BE2C (cell line): ENCODE measurements around the gene TRIM44.
"Not testable (repeated sequence)": the region's sequence is repeated elsewhere in the genome, so short reads cannot be mapped to it uniquely, and the experiment has no call there.

Experiments
- DNase-seq: peaks from one replicate; pipeline ENCODE4 v3.0.0-alpha.2; 2020
- H3K27me3 ChIP-seq: fragments of 250-450 bp; sonication (Bioruptor Pico); 2 replicates; pipeline ENCODE4 v1.5.1; 2020; ENCODE audit warnings: mild to moderate bottlenecking
- H3K36me3 ChIP-seq: fragments of 250-450 bp; sonication (Bioruptor Pico); 2 replicates; pipeline ENCODE4 v1.5.1; 2020; ENCODE audit warnings: mild to moderate bottlenecking
- H3K4me1 ChIP-seq: fragments of 250-450 bp; sonication (Bioruptor Pico); 2 replicates; pipeline ENCODE4 v1.5.1; 2020
- H3K4me3 ChIP-seq: 2 replicates; pipeline ENCODE4 v1.5.1; 2011; ENCODE audit warnings: low read depth, low read length
- H3K9me3 ChIP-seq: fragments of 250-450 bp; sonication (Bioruptor Pico); 2 replicates; pipeline ENCODE4 v1.5.1; 2020
- TF ChIP-seq, protein P1 (sequence below): IDR thresholded peaks from 2 replicates; pipeline ENCODE4 v1.5.1; 2012; ENCODE audit warnings: mild to moderate bottlenecking, low read depth, low read length

TRIM44 gene

DNA sequence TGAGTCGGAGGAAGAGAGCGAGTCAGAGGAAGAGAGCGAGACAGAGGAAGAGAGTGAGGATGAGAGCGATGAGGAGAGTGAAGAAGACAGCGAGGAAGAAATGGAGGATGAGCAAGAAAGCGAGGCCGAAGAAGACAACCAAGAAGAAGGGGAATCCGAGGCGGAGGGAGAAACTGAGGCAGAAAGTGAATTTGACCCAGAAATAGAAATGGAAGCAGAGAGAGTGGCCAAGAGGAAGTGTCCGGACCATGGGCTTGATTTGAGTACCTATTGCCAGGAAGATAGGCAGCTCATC is 780 bp downstream of the TRIM44 start:
- H3K36me3 ChIP-seq = no peaks in the 10 kb centered on the region
- no peak for DNase-seq
- TF ChIP-seq, protein P1, sequence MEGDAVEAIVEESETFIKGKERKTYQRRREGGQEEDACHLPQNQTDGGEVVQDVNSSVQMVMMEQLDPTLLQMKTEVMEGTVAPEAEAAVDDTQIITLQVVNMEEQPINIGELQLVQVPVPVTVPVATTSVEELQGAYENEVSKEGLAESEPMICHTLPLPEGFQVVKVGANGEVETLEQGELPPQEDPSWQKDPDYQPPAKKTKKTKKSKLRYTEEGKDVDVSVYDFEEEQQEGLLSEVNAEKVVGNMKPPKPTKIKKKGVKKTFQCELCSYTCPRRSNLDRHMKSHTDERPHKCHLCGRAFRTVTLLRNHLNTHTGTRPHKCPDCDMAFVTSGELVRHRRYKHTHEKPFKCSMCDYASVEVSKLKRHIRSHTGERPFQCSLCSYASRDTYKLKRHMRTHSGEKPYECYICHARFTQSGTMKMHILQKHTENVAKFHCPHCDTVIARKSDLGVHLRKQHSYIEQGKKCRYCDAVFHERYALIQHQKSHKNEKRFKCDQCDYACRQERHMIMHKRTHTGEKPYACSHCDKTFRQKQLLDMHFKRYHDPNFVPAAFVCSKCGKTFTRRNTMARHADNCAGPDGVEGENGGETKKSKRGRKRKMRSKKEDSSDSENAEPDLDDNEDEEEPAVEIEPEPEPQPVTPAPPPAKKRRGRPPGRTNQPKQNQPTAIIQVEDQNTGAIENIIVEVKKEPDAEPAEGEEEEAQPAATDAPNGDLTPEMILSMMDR = no peak
- no peaks in the 10 kb centered on the region for H3K9me3 ChIP-seq
- H3K27me3 ChIP-seq = no peaks in the 10 kb centered on the region
- H3K4me3 ChIP-seq = peak overlapping the region; percentile 70
- H3K4me1 ChIP-seq = no peaks in the 10 kb centered on the region

DNA sequence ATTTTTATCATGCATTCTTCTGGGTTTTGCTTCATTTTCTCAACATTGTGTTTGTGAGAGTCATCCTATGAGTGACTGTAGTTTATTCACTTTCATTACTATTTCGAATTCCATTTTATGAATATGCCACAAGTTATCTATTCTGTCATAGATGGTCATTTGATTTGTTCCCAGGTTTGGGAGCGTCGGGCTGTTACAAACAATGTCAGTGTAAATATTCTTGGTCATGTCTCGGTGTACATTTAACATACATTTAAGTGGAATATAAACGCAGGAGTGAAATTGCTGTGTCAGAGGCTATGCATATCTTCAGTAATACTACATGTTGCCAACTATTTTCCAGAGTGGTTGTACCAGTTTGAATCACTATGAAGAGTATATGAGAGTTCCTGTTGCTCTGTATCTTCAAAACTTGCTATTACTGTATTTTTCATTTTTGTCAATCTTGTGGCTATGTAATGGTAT is 2.4 kb downstream of the TRIM44 start:
- TF ChIP-seq, protein P1 = no peak
- Histone ChIP-seq H3K36me3 (no peaks in the 10 kb centered on the region), H3K27me3 (no peaks in the 10 kb centered on the region), H3K4me3 (no peak overlapping the region), H3K4me1 (no peaks in the 10 kb centered on the region), H3K9me3 (no peaks in the 10 kb centered on the region)
- no peak for DNase-seq

DNA sequence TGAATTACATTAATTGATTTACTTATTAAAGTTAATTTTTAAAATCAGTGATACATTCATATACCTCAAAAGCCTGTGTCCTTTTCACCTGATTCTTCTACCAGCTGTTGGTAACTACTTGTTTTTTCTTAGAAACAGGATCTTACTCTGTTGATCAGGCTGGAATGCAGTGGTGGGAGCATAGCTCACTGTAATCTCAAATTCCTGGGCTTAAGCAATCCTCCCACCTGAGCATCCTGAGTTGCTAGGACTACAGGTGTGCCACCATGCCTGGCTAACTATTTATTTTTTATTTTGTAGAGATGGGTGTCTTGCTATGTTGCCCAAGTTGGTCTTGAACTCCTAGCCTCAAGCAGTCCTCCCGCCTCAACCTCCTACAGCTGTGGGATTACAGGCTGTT is 4.7 kb downstream of the TRIM44 start:
- TF ChIP-seq, protein P1 = no peak
- H3K4me3 ChIP-seq = no peak overlapping the region
- DNase-seq = no peak
- H3K36me3 ChIP-seq = no peaks in the 10 kb centered on the region
- H3K9me3 ChIP-seq = no peaks in the 10 kb centered on the region
- H3K4me1 ChIP-seq = no peaks in the 10 kb centered on the region
- H3K27me3 ChIP-seq = no peaks in the 10 kb centered on the region

DNA sequence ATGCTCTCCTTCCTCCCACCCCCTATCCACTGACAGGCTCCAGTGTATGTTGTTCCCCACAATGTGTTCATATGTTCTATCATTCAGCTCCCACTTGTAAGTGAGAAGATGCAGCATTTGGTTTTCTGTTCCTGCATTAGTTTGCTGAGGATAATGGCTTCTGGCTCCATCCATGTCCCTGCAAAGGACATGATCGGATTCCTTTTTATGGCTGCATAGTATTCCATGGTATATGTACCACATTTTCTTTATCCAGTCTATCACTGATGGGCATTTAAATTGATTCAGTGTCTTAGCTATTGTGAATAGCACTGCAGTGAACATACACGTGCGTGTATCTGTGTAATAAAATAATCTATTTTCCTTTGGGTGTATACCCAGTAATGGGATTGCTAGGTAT is 5.8 kb downstream of the TRIM44 start:
- H3K36me3 ChIP-seq, H3K4me3 ChIP-seq, H3K27me3 ChIP-seq, H3K4me1 ChIP-seq, DNase-seq, H3K9me3 ChIP-seq: not testable (repeated sequence)

DNA sequence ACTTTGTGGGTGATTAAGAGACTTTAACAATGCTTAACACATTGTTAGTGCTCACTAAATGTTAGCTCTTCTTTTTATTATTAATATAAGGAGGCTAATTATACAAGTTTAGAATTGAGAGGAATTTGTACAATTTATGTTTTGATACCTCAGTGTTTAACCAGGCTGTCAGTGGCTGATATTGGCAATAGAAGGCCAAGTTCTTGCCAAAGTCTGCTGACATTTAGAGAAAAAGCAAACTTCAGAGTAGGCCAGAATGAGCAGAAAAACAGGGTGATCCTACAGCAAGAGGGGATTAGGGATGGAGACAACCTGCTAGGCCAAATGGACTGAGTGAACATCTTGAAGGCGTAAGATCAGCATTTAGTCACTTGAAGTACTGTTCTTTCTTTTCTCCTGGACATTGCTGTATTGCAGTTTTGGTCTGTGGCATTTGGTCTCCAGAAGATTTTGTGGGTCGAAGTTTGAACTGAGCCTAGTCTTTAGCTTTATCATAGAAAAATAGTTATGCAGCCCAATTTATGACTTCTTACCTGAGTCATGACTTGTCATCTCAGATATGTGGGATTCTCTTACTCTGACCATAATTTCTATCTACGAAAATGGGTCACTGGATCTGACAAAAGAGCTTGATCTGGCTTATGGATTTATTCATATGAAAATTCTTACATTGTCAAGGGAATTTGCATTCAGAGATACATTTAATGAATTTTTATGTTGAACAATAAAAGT is 9.0 kb downstream of the TRIM44 start:
- H3K4me3 ChIP-seq = no peak overlapping the region
- no peaks in the 10 kb centered on the region for H3K36me3 ChIP-seq
- no peaks in the 10 kb centered on the region for H3K9me3 ChIP-seq
- no peaks in the 10 kb centered on the region for H3K4me1 ChIP-seq
- no peaks in the 10 kb centered on the region for H3K27me3 ChIP-seq
- DNase-seq = no peak
- TF ChIP-seq, protein P1 = no peak

DNA sequence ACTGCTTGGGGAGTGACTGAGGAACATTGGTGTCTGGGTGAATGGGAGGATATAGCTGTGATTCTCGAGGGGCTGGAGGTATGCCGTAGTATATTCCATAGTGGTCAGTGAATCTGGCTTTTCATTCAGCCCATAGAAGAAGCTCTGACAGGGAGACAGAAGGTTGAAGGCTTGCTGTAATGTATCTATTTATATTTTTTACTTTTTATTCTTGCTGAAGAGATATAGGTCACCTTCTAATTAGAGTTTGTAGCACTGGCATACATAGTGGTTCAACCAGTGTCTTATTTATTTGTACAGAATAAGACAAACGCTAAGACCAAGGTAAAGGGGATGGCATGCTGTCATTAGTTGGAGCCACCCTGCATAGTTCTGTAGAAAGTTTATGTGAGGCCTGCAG is 10.0 kb downstream of the TRIM44 start:
- H3K27me3 ChIP-seq = no peaks in the 10 kb centered on the region
- H3K9me3 ChIP-seq = no peaks in the 10 kb centered on the region
- TF ChIP-seq, protein P1 = no peak
- H3K4me3 ChIP-seq = no peak overlapping the region
- no peak for DNase-seq
- H3K36me3 ChIP-seq = no peaks in the 10 kb centered on the region
- no peaks in the 10 kb centered on the region for H3K4me1 ChIP-seq
